GM23338 (cell line): Measurements from ENCODE around the gene TWIST2. TPM values are rescaled to one million over a fixed set of nuclear protein-coding genes. Genes with fewer than 3 reads are reported as not detected.

Experiments
- ATAC-seq: fragments of 200-7000 bp; cut with Tn5 transposase; 3 replicates; pipeline ENCODE4 v1.9.1; 2020
- DNase-seq: peaks from one replicate; pipeline ENCODE4 v3.0.0-alpha.2; 2015; ENCODE audit warnings: low spot score
- H2AFZ ChIP-seq: fragments of 200-600 bp; sonication (generic); 2 replicates; pipeline ENCODE4 v1.8.0; 2016; ENCODE audit warnings: antibody characterized with exemption, mild to moderate bottlenecking, moderate library complexity
- H3F3A ChIP-seq: fragments of 200-600 bp; sonication (generic); replicated peaks from 2 replicates; pipeline ENCODE4 v1.8.0; 2017; ENCODE audit warnings: antibody characterized with exemption, mixed run types, low read depth
- H3K27ac ChIP-seq: fragments of 200-600 bp; sonication (generic); 2 replicates; pipeline ENCODE4 v1.6.1; 2016; ENCODE audit warnings: low read depth
- H3K27me3 ChIP-seq: fragments of 200-600 bp; sonication (generic); 2 replicates; pipeline ENCODE4 v1.8.0; 2016; ENCODE audit warnings: mild to moderate bottlenecking, mixed run types, moderate library complexity; ENCODE audit not compliant: insufficient read depth
- H3K36me3 ChIP-seq: fragments of 200-600 bp; sonication (generic); 2 replicates; pipeline ENCODE4 v1.8.0; 2016; ENCODE audit warnings: mild to moderate bottlenecking; ENCODE audit not compliant: insufficient read depth
- H3K4me1 ChIP-seq: fragments of 200-600 bp; sonication (generic); 2 replicates; pipeline ENCODE4 v1.8.0; 2016; ENCODE audit warnings: mild to moderate bottlenecking, moderate library complexity; ENCODE audit not compliant: insufficient read depth
- H3K4me2 ChIP-seq: fragments of 200-600 bp; sonication (generic); 2 replicates; pipeline ENCODE4 v1.7.1; 2017; ENCODE audit warnings: mixed run types
- H3K4me3 ChIP-seq: fragments of 200-600 bp; sonication (generic); 2 replicates; pipeline ENCODE4 v1.6.1; 2016; ENCODE audit warnings: mixed run types
- H3K79me2 ChIP-seq: fragments of 200-600 bp; sonication (generic); replicated peaks from 2 replicates; pipeline ENCODE4 v1.8.0; 2017; ENCODE audit warnings: mild to moderate bottlenecking; ENCODE audit not compliant: insufficient read depth
- H3K9me2 ChIP-seq: fragments of 200-600 bp; sonication (generic); 2 replicates; pipeline ENCODE4 v1.8.0; 2017; ENCODE audit not compliant: insufficient read depth
- H4K20me1 ChIP-seq: fragments of 200-600 bp; sonication (generic); replicated peaks from 2 replicates; pipeline ENCODE4 v1.8.0; 2017; ENCODE audit warnings: mild to moderate bottlenecking; ENCODE audit not compliant: insufficient read depth
- H3K27ac Mint-ChIP-seq: 2 replicates; pipeline ENCODE4 v1.8.0; 2020; ENCODE audit warnings: inconsistent platforms, mild to moderate bottlenecking, moderate library complexity, mixed read lengths
- H3K27me3 Mint-ChIP-seq: 3 replicates; pipeline ENCODE4 v1.8.0; 2022; ENCODE audit warnings: low read depth, mild to moderate bottlenecking, moderate library complexity, mixed read lengths, inconsistent platforms; ENCODE audit not compliant: insufficient read depth, poor library complexity
- H3K36me3 Mint-ChIP-seq: 3 replicates; pipeline ENCODE4 v1.8.0; 2021; ENCODE audit warnings: low read depth, mild to moderate bottlenecking, inconsistent platforms, moderate library complexity, mixed read lengths
- H3K4me1 Mint-ChIP-seq: 3 replicates; pipeline ENCODE4 v1.8.0; 2020; ENCODE audit warnings: mild to moderate bottlenecking, inconsistent platforms, mixed read lengths
- H3K4me3 Mint-ChIP-seq: 3 replicates; pipeline ENCODE4 v1.8.0; 2021; ENCODE audit warnings: moderate library complexity, mild to moderate bottlenecking, inconsistent platforms, mixed read lengths
- H3K9me3 Mint-ChIP-seq: 3 replicates; pipeline ENCODE4 v1.8.0; 2020; ENCODE audit warnings: moderate library complexity, mild to moderate bottlenecking, inconsistent platforms, mixed read lengths
- CREB1 ChIP-seq: fragments of 250-450 bp; sonication (Bioruptor Pico); IDR thresholded peaks from 2 replicates; pipeline ENCODE4 v1.5.0; 2020; ENCODE audit warnings: low read depth, mild to moderate bottlenecking, moderate library complexity
- CTCF ChIP-seq, 2 experiments: fragments of 200-600 bp in 1 of 2; sonication (generic) in 1 of 2; conservative IDR thresholded peaks; 2 replicates each; pipeline versions ENCODE4 v1.5.1 to v1.6.1; 2016 to 2017; ENCODE audit warnings: antibody characterized with exemption in 2 of 2, low read depth in 2 of 2, mild to moderate bottlenecking in 2 of 2, moderate library complexity in 1 of 2
- ETS1 ChIP-seq: IDR thresholded peaks from 2 replicates; pipeline ENCODE4 v1.6.1; 2016; ENCODE audit warnings: antibody characterized with exemption
- EZH2 ChIP-seq: fragments of 200-600 bp; sonication (generic); IDR thresholded peaks from one replicate; pipeline ENCODE4 v1.8.0; 2017; ENCODE audit warnings: antibody characterized with exemption, mild to moderate bottlenecking, low read depth; ENCODE audit not compliant: unreplicated experiment
- EZH2phosphoT487 ChIP-seq: fragments of 200-600 bp; sonication (generic); IDR thresholded peaks from one replicate; pipeline ENCODE4 v1.8.1; 2018; ENCODE audit warnings: antibody characterized with exemption; ENCODE audit not compliant: unreplicated experiment
- NANOG ChIP-seq: IDR thresholded peaks from 2 replicates; pipeline ENCODE4 v1.6.1; 2016; ENCODE audit warnings: antibody characterized with exemption, borderline replicate concordance
- POLR2AphosphoS5 ChIP-seq: IDR thresholded peaks from 2 replicates; pipeline ENCODE4 v1.6.1; 2016; ENCODE audit warnings: antibody characterized with exemption, low read depth
- REST ChIP-seq: IDR thresholded peaks from one replicate; pipeline ENCODE4 v1.6.1; 2018; ENCODE audit warnings: antibody characterized with exemption; ENCODE audit not compliant: unreplicated experiment
- STAT1 ChIP-seq: IDR thresholded peaks from one replicate; pipeline ENCODE4 v1.6.1; 2016; ENCODE audit warnings: antibody characterized with exemption; ENCODE audit not compliant: unreplicated experiment
- ZNF114 ChIP-seq: fragments of 250-450 bp; sonication (Bioruptor Pico); IDR thresholded peaks from 2 replicates; pipeline ENCODE4 v1.5.0; 2020; ENCODE audit warnings: mild to moderate bottlenecking, moderate library complexity
- ZNF462 ChIP-seq: fragments of 250-450 bp; sonication (Bioruptor Pico); IDR thresholded peaks from 2 replicates; pipeline ENCODE4 v1.5.0; 2020; ENCODE audit warnings: mild to moderate bottlenecking, moderate library complexity
- polyA plus RNA-seq: library from polyadenylated mRNA; unstranded; fragments of >200 nt; fragmentation: Nextera tagmentation; extraction: Ambion mirVana; gene quantifications from 2 replicates; pipeline ENCODE4 v1.2.1, GENCODE V29; 2016
- total RNA-seq: library from RNA; depleted of rRNA; stranded (reverse); fragments of >200 nt; shearing (Covaris generic); gene quantifications from 2 replicates; pipeline ENCODE4 v1.2.3, GENCODE V29; 2014

Gene TWIST2
- total and polyA plus RNA-seq, 2 experiments from 2014 or later, result 7.0 to 12.5 TPM

GRCh38 chr2:238943338-238944067 lies 95.6 kb downstream of the TWIST2 start:
- no peak for TF ChIP-seq ZNF462
- TF ChIP-seq EZH2phosphoT487, result no peak
- no peak for TF ChIP-seq ETS1
- TF ChIP-seq POLR2AphosphoS5, result no peak
- TF ChIP-seq NANOG, result no peak
- TF ChIP-seq CREB1 (CRISPR knock-in tag), result no peak
- no peak for TF ChIP-seq CTCF (conservative IDR thresholded peaks at IDR 0.05; ENCODE audit: low read depth in 2 of 2)
- TF ChIP-seq EZH2, result no peak
- TF ChIP-seq REST, result no peak
- TF ChIP-seq ZNF114 (CRISPR knock-in tag), result no peak
- no peak for TF ChIP-seq STAT1
- H3K27ac Mint-ChIP-seq, result no peak overlapping the region
- Histone ChIP-seq H3K27ac (no peak overlapping the region), H3K4me2 (no peak overlapping the region), H3K27me3 (no peaks in the 10 kb centered on the region), H3K36me3 (no peaks in the 10 kb centered on the region), H3K79me2 (no peaks in the 10 kb centered on the region), H3K9me2 (0 out of 2 replicates have a peak, but pooled peaks cover 3% of the 10 kb centered on the region), H3F3A (no peaks in the 10 kb centered on the region), H3K4me3 (no peak overlapping the region), H4K20me1 (no peaks in the 10 kb centered on the region), H3K4me1 (no peaks in the 10 kb centered on the region), H2AFZ (no peak overlapping the region)
- H3K27me3 Mint-ChIP-seq, result peaks cover 13% of the 10 kb centered on the region
- H3K4me3 Mint-ChIP-seq, result no peak overlapping the region
- DNase-seq (no peak), ATAC-seq (no peak)
- H3K36me3 Mint-ChIP-seq, result no peaks in the 10 kb centered on the region
- H3K9me3 Mint-ChIP-seq, result peaks cover 12% of the 10 kb centered on the region
- H3K4me1 Mint-ChIP-seq, result no peaks in the 10 kb centered on the region
